Measurements from ENCODE around the gene LOXL3.

The LOXL3 gene

DNA sequence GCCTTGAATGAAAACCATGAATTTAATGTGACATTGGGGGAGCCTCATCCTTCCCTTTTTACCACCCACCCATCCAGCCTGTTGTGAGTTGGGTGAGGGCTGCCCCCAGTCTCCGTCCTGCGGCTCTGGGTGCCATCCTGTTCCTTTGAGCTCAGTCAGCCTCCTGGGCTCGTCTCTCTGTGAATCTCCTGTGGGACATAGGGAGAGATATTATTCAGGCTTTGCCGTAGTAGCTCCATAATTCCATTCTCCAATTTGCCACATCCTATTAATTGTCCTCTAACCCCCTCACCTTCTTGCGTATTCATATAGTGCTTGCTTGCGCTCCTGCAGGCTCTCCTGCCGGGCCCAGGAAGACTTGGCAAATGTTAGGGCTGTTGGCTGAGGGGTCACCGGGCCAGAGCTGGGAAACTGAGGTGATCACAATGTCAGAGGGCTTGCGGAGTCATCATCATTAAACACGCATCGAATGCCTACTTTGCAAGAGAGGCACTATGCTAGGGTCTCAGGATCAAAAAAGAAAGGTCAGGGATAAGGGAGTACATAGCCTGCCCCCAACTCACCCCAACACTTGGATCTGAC is 27.0 kb downstream of the LOXL3 start:
- DNase-seq (ENCODE audit: low read depth in 3 of 3) = no peak

DNA sequence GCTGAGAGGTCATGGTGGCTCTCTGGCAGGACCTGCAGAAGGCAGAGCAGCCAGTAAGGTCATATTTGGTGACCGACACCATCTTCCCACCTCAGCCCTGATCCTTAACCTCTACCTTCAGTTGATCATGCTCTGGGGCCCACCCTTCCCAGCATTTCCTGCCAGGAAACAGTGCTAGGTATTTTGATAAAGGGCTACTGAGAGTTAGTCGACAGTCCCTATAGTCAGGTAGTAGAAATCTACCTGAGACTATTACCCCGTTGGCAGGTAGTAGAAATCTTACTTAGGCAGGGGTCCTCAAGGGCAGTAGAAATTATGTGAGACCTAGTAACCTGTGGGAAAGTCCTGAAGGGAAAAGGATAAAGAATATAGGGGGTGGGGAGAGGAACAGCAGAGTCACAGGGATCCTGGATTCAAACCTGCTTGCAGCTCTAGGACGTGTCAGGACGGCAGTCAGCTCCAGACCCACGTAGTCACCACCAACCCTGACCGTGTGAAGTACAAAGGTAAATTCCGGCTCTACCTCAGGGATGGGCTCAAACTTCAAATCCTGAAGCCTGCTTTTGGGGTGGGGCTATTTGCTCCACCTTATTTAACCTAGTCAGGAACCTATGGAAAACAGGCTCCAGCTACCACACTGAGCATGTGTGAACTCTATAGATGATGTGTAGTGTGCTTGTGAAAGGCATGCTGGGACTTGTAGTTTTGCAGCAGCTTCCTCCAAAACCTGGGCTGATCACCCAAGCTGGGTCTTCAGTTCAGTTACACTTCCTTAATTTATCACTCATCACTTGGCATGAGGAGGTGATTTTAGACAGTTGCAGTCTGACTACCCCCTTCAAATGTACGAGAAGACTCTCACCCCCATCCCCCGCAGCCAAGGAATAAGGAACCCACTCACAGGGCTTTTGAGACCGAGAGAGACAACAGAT is 27.8 kb downstream of the LOXL3 start, which contains the start of gene DQX1:
DQX1 (minus strand) TSS at position 515 of the 932 bp plus-strand sequence; CDS start at position 13, 502 bp downstream.
- no peak for DNase-seq (ENCODE audit: low read depth in 3 of 3)

DNA sequence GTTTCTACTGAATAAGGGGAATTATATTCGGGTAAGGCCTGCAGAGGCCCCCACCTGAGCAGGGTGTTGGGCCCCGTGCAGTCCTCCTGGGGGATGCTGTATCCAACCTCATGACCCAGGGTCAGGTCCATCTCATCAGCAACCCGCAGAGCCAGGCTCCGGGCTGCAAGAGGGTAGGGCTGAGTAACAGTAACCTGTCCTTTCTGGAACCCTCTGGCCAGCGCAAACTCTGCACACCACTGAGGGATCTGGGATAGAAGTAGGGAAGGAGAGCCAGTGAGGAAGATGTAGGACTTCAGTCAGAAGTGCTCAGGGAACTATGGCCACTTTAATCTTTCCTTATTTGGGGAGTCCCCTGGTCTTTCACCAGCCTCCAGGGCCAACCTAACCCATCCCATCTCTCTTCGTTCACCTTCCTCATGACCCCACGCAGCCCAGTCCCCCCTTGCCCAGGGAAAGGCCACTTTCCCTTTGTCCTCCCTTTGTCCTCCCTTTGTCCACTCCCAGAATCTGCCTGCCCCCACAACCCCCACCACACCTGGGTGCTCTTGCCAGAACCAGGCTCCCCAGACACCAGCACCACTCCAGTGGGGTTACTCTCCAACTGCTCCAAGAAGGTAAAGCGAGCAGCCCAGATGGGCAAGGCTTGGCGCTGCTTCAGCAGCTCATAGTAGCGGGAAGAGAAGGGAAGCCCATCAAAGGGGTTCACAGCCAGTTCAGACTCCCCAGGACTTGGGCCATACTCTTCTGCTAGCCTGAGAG is 28.6 kb downstream of the LOXL3 start:
- DNase-seq (ENCODE audit: low read depth in 3 of 3) = no peak

DNA sequence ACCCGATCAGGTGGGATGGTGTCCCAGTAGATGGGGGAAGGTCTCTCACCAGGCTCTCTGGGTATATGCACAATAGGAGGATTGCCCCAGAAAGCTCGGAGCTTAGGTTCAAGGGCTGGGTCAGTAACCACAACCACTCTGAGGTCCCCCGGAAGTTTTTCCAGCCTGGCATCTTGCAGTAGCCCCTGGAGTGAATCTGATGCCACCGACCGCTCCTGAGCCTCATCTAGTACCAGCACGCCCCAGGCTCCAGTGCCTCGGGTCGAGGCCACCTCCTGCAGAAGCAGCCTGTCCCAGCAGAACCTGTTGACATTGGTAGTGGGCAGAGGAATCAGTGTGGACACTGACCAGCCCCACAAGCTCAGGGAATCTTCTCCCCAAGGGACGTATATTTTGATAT is 29.7 kb downstream of the LOXL3 start:
- DNase-seq (ENCODE audit: low read depth in 3 of 3) = no peak

DNA sequence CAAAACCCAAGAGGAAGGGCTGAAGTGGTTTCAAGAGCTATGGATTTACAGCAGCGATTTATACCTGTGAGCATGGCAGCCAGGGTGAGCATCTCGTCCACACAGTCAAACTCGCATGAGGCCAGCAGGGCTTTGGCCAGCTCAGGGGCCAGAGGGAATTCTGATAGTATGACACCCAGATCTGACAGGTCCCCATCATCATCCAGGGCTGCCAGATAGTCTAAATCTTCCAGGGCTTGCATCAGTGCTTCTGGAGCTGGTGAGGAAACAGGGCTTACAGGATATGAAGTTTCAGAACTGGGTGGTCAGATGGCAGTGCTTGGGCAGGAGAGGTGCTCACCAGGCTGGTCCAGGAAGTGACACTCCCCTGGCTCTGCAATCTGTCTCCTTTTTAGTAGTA is 31.2 kb downstream of the LOXL3 start:
- no peak for DNase-seq (ENCODE audit: low read depth in 3 of 3)

GRCh38 chr2:74516650-74517049 is 37.1 kb downstream of the LOXL3 start:
- no peak for DNase-seq (ENCODE audit: low read depth in 3 of 3)

GRCh38 chr2:74515981-74516633 is 37.6 kb downstream of the LOXL3 start:
- peak in 2 of 3 experiments; percentile 68 to 78 for DNase-seq (ENCODE audit: low read depth in 3 of 3)

- DNase-seq (ENCODE audit: low read depth in 3 of 3) = no peak
Measured at GRCh38 chr2:74515271-74515980, 38.3 kb downstream of the LOXL3 start.

GRCh38 chr2:74514368-74515270 is 39.1 kb downstream of the LOXL3 start, which contains the start of gene TLX2:
TSS of gene TLX2 (plus strand) at chr2:74514450. CDS start at chr2:74514807, 357 bp downstream.
- DNase-seq (ENCODE audit: low read depth in 3 of 3) = no peak

DNA sequence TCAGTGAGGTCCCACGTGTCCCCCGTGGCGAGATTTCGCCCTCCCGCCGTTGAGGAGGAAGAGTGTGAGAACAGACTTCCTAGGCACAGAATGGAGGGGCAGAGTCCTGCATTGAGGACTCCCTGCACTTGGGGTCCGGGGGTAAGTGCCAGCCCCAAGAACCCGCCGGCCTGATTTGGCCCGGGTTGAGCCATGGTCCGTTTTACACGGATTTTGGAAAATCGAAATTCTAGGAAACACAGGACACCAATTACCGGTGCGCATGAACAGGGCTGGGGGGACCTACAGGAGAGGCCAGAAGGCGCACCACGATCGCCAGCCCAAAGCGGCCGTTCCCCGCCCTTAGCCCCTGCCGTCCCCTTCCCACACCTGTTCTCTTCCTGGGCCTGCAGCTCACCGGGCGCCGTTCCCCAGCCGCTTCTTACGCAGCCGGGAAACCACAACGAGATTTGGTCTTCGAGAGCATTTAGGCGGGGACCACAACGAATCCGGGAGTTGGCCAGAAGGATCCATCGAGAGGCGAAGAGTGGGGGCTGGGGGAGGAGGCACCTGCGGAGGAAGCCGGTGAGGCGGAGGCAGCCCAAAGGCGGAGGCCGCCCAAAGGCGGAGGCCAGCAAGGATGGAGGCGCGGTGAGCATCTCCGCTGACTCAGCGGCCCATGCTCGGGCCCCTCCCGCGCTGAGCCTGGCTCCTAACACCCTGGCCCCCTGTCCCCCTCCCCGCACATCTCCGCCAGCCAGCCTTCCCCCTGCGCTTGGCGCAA is 40.0 kb downstream of the LOXL3 start:
- DNase-seq (ENCODE audit: low read depth in 3 of 3) = no peak

- no peak for DNase-seq (ENCODE audit: low read depth in 3 of 3)
Measured at GRCh38 chr2:74512744-74513604, 40.8 kb downstream of the LOXL3 start.

DNA sequence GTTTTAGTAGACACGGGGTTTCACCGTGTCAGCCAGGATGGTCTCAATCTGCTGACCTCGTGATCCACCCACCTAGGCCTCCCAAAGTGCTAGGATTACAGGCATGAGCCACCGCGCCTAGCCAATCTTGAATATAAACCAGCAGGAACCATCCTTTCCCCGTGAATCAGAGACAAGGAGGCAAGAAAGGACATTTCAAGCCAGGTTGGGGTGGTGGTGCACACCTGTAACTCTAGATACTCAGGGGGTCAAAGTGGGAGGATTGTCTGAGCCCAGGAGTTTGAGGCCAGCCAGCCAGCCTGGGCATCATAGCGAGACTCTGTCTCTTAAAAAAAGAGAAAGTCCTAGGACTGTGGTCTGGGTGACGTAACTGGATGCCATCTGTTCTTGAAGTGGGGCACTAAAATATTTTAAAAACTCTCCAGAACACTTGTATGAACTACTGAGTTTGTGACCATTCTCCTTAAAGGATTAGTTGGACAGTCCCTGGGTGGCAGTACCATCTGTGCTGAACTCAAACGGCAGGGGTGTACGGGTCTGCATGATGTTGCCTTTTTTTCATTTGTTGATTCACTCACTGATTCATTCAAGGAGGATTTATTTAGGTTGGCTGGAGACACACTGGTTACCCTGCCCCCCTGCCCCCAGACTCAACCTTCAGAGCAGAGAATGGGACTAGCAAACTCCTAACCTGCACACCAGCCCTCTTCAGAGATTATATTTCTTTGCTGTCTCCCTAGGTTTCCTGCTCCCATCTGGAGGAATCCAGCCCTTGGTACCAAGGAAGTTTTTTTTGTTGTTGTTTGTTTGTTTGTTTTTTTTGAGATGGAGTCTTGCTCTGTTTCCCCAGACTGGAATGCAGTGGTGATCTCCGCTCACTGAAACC is 42.4 kb downstream of the LOXL3 start:
- DNase-seq (ENCODE audit: low read depth in 3 of 3) = no peak

- DNase-seq (ENCODE audit: low read depth in 3 of 3) = no peak
Measured at GRCh38 chr2:74510272-74510671, 43.5 kb downstream of the LOXL3 start.

GRCh38 chr2:74507926-74508520 is 45.7 kb downstream of the LOXL3 start:
- DNase-seq (ENCODE audit: low read depth in 3 of 3) = no peak

DNA sequence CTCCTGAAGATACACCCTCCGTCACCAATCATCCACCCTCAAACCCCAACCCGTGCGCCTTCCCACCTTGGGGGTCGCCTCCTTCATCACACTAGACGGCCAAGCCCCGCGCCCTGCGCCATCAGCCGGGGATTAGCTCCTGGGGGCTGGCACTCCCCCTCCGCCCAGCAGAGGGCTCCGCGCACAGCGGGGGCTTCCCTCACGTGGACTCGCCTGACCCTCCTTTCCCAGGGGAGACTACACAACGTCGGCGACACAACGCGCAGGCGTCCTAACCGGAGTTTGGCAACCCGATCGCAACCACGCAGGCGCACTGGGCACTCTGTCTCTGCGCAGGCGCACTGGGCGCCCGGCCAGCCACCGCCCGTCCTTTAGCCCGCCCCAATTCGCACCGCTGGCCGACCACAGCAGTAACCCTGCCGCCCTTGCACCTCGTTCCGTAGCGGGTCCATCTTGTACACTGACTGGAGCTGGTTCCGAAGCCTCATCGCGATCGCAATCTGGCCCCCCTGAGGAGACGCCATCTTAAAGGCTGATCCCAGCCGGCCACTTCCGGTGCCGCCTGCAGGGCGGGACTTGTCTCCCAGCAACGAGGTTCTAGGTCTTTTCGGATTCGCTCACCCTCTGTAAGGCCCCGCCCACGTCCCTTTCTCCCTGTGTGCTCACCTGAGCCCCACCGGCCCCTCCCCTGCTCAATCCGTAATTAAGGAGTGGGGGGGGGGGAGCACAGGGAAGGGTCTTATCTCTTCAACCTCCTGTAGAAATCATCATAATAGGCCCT is 46.4 kb downstream of the LOXL3 start, which contains the start of gene PCGF1:
PCGF1 (minus strand) TSS at position 551 of the 781 bp plus-strand sequence; CDS start at position 524, 27 bp downstream.
- DNase-seq (ENCODE audit: low read depth in 3 of 3) = peak; percentile 96 to 99 (median 99)
